Dermis blood vessel endothelial cell (primary cell): ENCODE data around the gene PPP3R1. TPM values are rescaled to one million over a fixed set of nuclear protein-coding genes. Genes with fewer than 3 reads are reported as not detected.

Source experiments
- DNase-seq: peaks from one replicate; pipeline ENCODE4 v3.0.0; 2010
- total RNA-seq: library from RNA; depleted of rRNA; stranded (reverse); fragments of >200 nt; gene quantifications from 2 replicates; pipeline ENCODE4 v1.2.3, GENCODE V29; 2014

The PPP3R1 gene
- total RNA-seq, 1 donor from 2014 or later: 19.4 TPM

- DNase-seq: no peak
Measured at GRCh38 chr2:68135448-68136320, 116.6 kb downstream of the PPP3R1 start.

GRCh38 chr2:68134554-68134953 lies 117.8 kb downstream of the PPP3R1 start:
- no peak for DNase-seq

- DNase-seq: no peak
Measured at GRCh38 chr2:68134120-68134519, 118.2 kb downstream of the PPP3R1 start.

Other genes starting within 250 kb of the PPP3R1 start
- gene C1D, start 189.5 kb downstream of the PPP3R1 start, total RNA-seq: 8.3 and 20.8 TPM in 2 replicates
- gene PNO1, start 94.6 kb downstream of the PPP3R1 start, total RNA-seq: 12.4 and 17.5 TPM in 2 replicates
- 45.3 and 52.3 TPM in 2 replicates for gene CNRIP1, start 67.4 kb upstream of the PPP3R1 start, total RNA-seq
- 0.17 TPM in 1 of 2 replicates, not detected in the other for gene PLEK, start 112.8 kb upstream of the PPP3R1 start, total RNA-seq
- 0.34 and 0.42 TPM in 2 replicates for gene FBXO48, start 214.8 kb upstream of the PPP3R1 start, total RNA-seq
- 3.2 and 8.8 TPM in 2 replicates for gene APLF, start 215.1 kb upstream of the PPP3R1 start, total RNA-seq